PFSK-1 (cell line): Measurements from ENCODE around the gene WNT5A.

Experiments used
- FOXP2 ChIP-seq: optimal IDR thresholded peaks from 2 replicates; pipeline ENCODE3; 2011; ENCODE audit warnings: borderline replicate concordance, control low read depth, inconsistent platforms; ENCODE audit not compliant: insufficient read depth; ENCODE audit errors: extremely low read length, extremely low read depth
- POLR2AphosphoS5 ChIP-seq: IDR thresholded peaks from 2 replicates; pipeline ENCODE4 v1.6.1; 2012; ENCODE audit warnings: low read depth, mild to moderate bottlenecking, control low read depth, low read length, moderate library complexity
- TAF1 ChIP-seq: IDR thresholded peaks from 2 replicates; pipeline ENCODE4 v1.6.1; 2012; ENCODE audit warnings: low read length, control low read depth, borderline replicate concordance; ENCODE audit not compliant: insufficient read depth

DNA sequence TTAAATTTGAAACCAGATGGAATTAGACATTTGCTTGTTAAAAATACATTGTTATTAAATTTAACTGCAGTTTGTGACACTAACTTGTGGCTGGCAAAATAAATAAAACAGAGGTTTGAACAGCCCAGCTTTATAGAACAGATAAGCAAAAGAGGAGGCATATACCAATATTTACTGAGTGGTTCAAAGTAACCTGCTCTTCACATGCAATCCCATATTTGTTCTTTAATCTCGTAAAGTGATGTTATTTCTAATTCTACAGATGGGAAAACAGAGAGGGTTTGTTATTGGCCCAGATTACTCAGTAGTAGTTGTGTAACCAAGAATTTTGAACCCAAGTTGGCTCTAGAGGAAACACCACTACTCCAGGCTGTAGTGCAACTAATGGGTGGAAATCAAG lies 37.6 kb downstream of the WNT5A start:
- TF ChIP-seq TAF1 (no peak), FOXP2 (no peak), POLR2AphosphoS5 (no peak)
